SK-N-DZ (cell line): ENCODE data around the gene EN1. TPM values are rescaled to one million over a fixed set of nuclear protein-coding genes. Genes with fewer than 3 reads are reported as not detected.

Experiments used
- DNase-seq: peaks from one replicate; pipeline ENCODE4 v3.0.0-alpha.2; 2015; ENCODE audit warnings: low spot score
- polyA plus RNA-seq, 2 experiments: library from polyadenylated mRNA; depleted of rRNA; stranded (reverse); fragments of >200 nt; gene quantifications; 2 replicates each; pipeline ENCODE4 v1.2.3, GENCODE V29; 2014

The EN1 gene
- 0.51 and 0.89 TPM in 2 replicates for polyA plus RNA-seq (2014; cell fraction: cytosol; rRNA removed)
- 0.50 TPM in 1 of 2 replicates, not detected in the other for polyA plus RNA-seq (2014; cell fraction: nucleus; rRNA removed)

GRCh38 chr2:118846953-118847761 lies at the start of gene EN1:
Gene EN1 (minus strand): TSS chr2:118847648. CDS start chr2:118847167, 481 bp downstream.
- peak; percentile 57 for DNase-seq

- no peak for DNase-seq
Observed at GRCh38 chr2:118893100-118893499, 45.7 kb upstream of the EN1 start.

GRCh38 chr2:118889995-118890394 lies 42.5 kb upstream of the EN1 start:
- DNase-seq, result no peak

- no peak for DNase-seq
Observed at GRCh38 chr2:118883792-118884191, 36.3 kb upstream of the EN1 start.

GRCh38 chr2:118882693-118883336 lies 35.4 kb upstream of the EN1 start:
- peak; percentile 22 for DNase-seq

- DNase-seq, result peak; percentile 34
Observed at GRCh38 chr2:118881490-118882129, 34.2 kb upstream of the EN1 start.

- DNase-seq, result no peak
Observed at GRCh38 chr2:118880501-118880900, 33.1 kb upstream of the EN1 start.

GRCh38 chr2:118878531-118879149 lies 31.2 kb upstream of the EN1 start:
- no peak for DNase-seq

- no peak for DNase-seq
Observed at GRCh38 chr2:118875318-118875717, 27.9 kb upstream of the EN1 start.

GRCh38 chr2:118874324-118874723 lies 26.9 kb upstream of the EN1 start:
- no peak for DNase-seq

GRCh38 chr2:118865106-118865505 lies 17.7 kb upstream of the EN1 start:
- peak; percentile 38 for DNase-seq

GRCh38 chr2:118864207-118864606 lies 16.8 kb upstream of the EN1 start:
- DNase-seq, result no peak

- DNase-seq, result no peak
Observed at GRCh38 chr2:118861731-118862130, 14.3 kb upstream of the EN1 start.

GRCh38 chr2:118861242-118861641 lies 13.8 kb upstream of the EN1 start:
- DNase-seq, result no peak

GRCh38 chr2:118860506-118860905 lies 13.1 kb upstream of the EN1 start:
- DNase-seq, result no peak

GRCh38 chr2:118859157-118859770 lies 11.8 kb upstream of the EN1 start:
- no peak for DNase-seq

GRCh38 chr2:118858485-118859156 lies 11.2 kb upstream of the EN1 start:
- no peak for DNase-seq

GRCh38 chr2:118857677-118858484 lies 10.4 kb upstream of the EN1 start:
- DNase-seq, result no peak

GRCh38 chr2:118856978-118857676 lies 9.7 kb upstream of the EN1 start:
- DNase-seq, result no peak
